ENCODE measurements around the gene CNOT6. TPM values are rescaled to one million over a fixed set of nuclear protein-coding genes. Genes with fewer than 3 reads are reported as not detected.

Gene CNOT6
- total RNA-seq, 1 experiment from 2014 or later, result 32.8 TPM

DNA sequence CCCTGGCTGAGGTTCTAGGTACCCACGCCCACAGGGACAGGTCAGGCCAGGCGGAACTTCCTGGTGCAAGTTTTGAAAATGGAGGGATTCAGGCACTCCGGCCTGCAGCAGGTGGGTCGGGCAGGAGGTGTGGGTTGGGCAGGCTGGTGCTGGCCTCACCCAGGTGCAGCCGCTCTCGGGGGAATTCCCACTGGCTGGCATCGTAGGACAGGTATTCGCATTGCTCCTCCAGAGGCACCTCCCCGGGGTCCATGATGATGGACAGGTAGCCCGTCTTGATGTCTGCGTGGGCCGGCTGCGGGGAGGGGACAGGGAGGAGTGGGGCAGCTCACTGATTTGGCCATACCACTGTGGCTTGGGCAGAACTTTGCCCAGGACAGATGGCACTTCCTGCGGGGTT lies 125.8 kb downstream of the CNOT6 start:
- in situ Hi-C loops (cut with HindIII; ENCODE audit: low pct_unique_long_range_greater_than_20kb, low sequenced_read_pairs), result no loop called here
- no peak for DNase-seq (ENCODE audit: low read depth, low spot score)

DNA sequence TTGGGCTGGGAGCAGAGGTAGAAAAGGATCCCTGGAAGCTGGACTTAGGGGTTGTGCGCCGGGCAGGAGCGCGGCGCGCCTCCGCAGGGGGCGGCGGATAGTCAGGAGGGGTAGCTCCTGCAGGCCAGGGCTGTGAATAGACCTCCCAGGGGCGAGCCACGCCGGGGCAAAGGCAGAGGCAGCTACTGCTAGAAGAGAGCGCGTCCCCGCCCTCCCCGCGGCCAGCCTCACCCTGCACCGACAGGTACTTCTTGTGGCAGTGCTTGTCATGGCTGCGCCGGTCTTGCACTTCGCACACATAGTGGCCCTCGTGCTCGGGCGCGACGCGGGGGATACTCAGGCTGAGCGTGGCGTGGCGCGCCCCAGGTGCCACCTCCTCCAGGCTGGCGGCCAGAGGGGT lies 127.1 kb downstream of the CNOT6 start:
- TF ChIP-seq, protein P1, sequence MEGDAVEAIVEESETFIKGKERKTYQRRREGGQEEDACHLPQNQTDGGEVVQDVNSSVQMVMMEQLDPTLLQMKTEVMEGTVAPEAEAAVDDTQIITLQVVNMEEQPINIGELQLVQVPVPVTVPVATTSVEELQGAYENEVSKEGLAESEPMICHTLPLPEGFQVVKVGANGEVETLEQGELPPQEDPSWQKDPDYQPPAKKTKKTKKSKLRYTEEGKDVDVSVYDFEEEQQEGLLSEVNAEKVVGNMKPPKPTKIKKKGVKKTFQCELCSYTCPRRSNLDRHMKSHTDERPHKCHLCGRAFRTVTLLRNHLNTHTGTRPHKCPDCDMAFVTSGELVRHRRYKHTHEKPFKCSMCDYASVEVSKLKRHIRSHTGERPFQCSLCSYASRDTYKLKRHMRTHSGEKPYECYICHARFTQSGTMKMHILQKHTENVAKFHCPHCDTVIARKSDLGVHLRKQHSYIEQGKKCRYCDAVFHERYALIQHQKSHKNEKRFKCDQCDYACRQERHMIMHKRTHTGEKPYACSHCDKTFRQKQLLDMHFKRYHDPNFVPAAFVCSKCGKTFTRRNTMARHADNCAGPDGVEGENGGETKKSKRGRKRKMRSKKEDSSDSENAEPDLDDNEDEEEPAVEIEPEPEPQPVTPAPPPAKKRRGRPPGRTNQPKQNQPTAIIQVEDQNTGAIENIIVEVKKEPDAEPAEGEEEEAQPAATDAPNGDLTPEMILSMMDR (IDR thresholded peaks at IDR 0.05), result no peak
- TF ChIP-seq, protein P2, sequence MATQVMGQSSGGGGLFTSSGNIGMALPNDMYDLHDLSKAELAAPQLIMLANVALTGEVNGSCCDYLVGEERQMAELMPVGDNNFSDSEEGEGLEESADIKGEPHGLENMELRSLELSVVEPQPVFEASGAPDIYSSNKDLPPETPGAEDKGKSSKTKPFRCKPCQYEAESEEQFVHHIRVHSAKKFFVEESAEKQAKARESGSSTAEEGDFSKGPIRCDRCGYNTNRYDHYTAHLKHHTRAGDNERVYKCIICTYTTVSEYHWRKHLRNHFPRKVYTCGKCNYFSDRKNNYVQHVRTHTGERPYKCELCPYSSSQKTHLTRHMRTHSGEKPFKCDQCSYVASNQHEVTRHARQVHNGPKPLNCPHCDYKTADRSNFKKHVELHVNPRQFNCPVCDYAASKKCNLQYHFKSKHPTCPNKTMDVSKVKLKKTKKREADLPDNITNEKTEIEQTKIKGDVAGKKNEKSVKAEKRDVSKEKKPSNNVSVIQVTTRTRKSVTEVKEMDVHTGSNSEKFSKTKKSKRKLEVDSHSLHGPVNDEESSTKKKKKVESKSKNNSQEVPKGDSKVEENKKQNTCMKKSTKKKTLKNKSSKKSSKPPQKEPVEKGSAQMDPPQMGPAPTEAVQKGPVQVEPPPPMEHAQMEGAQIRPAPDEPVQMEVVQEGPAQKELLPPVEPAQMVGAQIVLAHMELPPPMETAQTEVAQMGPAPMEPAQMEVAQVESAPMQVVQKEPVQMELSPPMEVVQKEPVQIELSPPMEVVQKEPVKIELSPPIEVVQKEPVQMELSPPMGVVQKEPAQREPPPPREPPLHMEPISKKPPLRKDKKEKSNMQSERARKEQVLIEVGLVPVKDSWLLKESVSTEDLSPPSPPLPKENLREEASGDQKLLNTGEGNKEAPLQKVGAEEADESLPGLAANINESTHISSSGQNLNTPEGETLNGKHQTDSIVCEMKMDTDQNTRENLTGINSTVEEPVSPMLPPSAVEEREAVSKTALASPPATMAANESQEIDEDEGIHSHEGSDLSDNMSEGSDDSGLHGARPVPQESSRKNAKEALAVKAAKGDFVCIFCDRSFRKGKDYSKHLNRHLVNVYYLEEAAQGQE (IDR thresholded peaks at IDR 0.05; ENCODE audit: insufficient read depth in 1 of 2, low read depth in 2 of 2, low read length in 1 of 2), result no peak
- TF ChIP-seq TCF7L2 (IDR thresholded peaks at IDR 0.05; ENCODE audit: low read depth, low read length) (no peak), POLR2AphosphoS5 (IDR thresholded peaks at IDR 0.05; ENCODE audit: low read depth, low read length) (no peak), SIN3A (IDR thresholded peaks at IDR 0.05; ENCODE audit: borderline replicate concordance, insufficient read depth, low read depth, low read length) (no peak)
- H3K4me1 ChIP-seq (ENCODE audit: control insufficient read depth, insufficient read depth, low read length), result no peaks in the 10 kb centered on the region
- no peaks in the 10 kb centered on the region for H3K9me3 ChIP-seq (ENCODE audit: control insufficient read depth, insufficient read depth, low read depth, low read length)
- no peaks in the 10 kb centered on the region; the same call in 1 of the 2 replicates for H3K27me3 ChIP-seq (ENCODE audit: control insufficient read depth, insufficient read depth, low read length)
- ChIA-PET CTCF (no interaction called here), POLR2A (no interaction called here)
- no TSS peak for BruUV-seq (replicated peaks)
- no peak for ATAC-seq
- intact Hi-C loops (cut with micrococcal nuclease; ENCODE audit: unreplicated experiment), result no loop called here
- in situ Hi-C loops (cut with HindIII; ENCODE audit: low pct_unique_long_range_greater_than_20kb, low sequenced_read_pairs), result no loop called here
- no peak overlapping the region for H3K27ac ChIP-seq (ENCODE audit: low read length)
- H3K36me3 ChIP-seq (ENCODE audit: control insufficient read depth, insufficient read depth, low read length), result no peaks in the 10 kb centered on the region
- DNase-seq (ENCODE audit: low read depth, low spot score), result no peak
- H3K4me3 ChIP-seq (ENCODE audit: low read depth in 2 of 2, low read length in 2 of 2), result no peak overlapping the region

More for the DNA sequence above, 125.8 kb downstream of the CNOT6 start:
- Histone ChIP-seq H3K36me3 (ENCODE audit: control insufficient read depth, insufficient read depth, low read length) (no peaks in the 10 kb centered on the region), H3K4me1 (ENCODE audit: control insufficient read depth, insufficient read depth, low read length) (no peaks in the 10 kb centered on the region), H3K9me3 (ENCODE audit: control insufficient read depth, insufficient read depth, low read depth, low read length) (no peaks in the 10 kb centered on the region), H3K27me3 (ENCODE audit: control insufficient read depth, insufficient read depth, low read length) (no peaks in the 10 kb centered on the region; the same call in 1 of the 2 replicates), H3K4me3 (ENCODE audit: low read depth in 2 of 2, low read length in 2 of 2) (no peak overlapping the region), H3K27ac (ENCODE audit: low read length) (no peak overlapping the region)
- CTCF ChIA-PET, result no interaction called here
- intact Hi-C loops (cut with micrococcal nuclease; ENCODE audit: unreplicated experiment), result no loop called here
- TF ChIP-seq, protein P1 (IDR thresholded peaks at IDR 0.05), result no peak
- TF ChIP-seq SIN3A (IDR thresholded peaks at IDR 0.05; ENCODE audit: borderline replicate concordance, insufficient read depth, low read depth, low read length), result no peak
- TF ChIP-seq TCF7L2 (IDR thresholded peaks at IDR 0.05; ENCODE audit: low read depth, low read length), result no peak
- TF ChIP-seq, protein P2 (IDR thresholded peaks at IDR 0.05; ENCODE audit: insufficient read depth in 1 of 2, low read depth in 2 of 2, low read length in 1 of 2), result no peak
- TF ChIP-seq POLR2AphosphoS5 (IDR thresholded peaks at IDR 0.05; ENCODE audit: low read depth, low read length), result no peak
- ATAC-seq, result no peak
- POLR2A ChIA-PET, result no interaction called here
- no TSS peak for BruUV-seq (replicated peaks)
